NCI-H187 treated with DMSO at 0.1 percent for 48 hours (cell line): ENCODE data around the gene ARID1B.

ENCODE experiments used
- DNase-seq: peaks from one replicate; lab custom pipeline; 2025; lab: John Stamatoyannopoulos, UW

Gene ARID1B

DNA sequence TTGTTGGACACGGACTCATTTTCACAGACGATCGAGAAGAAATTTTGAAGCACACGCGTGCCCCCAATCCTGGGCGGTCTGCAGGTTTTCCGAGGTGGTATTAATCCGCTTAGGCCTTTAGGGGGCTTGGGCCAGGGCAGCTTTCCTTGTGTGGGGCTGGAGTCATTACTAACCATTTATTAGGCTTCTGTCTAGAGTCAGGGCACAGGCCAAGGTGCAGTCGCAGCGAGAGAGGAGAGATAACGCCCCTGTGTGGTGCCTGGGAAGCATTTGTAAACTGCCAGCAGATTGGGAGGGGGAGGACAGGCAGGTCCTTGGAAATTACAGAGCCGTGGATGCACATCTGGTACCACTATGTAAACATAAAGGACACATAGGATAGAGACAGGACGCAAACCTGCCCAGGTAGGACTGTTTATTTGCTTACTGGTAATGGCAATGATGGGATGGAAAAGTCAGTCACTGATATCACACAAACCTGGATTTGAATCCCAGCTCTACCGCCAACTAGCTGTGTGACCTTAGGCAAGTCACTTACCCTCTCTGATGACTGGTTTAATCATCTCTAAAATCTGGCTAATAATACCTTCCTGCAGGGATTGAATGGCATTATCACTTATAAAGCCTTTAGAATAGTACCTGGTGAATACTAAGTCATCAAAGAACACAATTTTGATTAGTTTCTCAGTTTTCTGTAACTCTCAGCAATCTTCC lies 469.8 kb downstream of the ARID1B start:
- DNase-seq, result no peak

DNA sequence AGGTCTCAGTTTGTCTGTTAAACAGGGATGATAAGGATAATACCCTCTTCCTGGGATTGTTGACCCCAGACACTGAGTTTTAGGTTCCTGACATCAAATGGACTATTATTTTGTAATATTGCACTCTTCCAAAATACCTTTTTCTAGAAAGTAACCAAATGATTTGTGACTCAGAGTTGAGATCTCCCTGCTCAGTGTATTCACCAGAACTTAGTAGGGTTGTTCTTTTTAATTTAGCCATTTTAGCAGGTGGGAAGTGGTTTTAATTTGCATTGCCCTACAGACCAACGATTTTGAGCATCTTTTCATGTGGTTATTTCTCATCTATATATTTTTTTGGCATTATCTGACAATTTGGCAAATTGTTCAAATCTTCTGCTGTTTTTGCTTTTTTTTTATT lies 471.1 kb downstream of the ARID1B start:
- DNase-seq, result no peak

DNA sequence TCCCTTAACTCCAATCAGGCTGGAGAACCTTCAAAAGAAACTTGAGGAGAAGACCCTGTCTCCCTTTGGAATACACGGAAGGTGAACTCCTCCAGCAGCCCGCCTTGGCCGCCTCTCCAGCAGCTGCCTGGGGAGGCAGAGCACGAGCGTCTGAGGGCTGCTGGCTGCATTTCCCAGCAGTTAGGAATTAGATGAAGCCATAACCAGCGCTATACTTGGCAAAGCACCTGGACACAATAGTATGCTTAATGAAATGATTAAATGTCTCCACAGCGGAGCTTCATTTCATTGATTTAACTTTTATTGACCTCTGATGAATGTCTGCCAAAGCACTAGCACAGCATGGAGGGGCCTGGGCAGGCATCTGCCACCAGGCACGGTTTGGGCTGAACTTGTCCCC lies 472.6 kb downstream of the ARID1B start:
- no peak for DNase-seq

DNA sequence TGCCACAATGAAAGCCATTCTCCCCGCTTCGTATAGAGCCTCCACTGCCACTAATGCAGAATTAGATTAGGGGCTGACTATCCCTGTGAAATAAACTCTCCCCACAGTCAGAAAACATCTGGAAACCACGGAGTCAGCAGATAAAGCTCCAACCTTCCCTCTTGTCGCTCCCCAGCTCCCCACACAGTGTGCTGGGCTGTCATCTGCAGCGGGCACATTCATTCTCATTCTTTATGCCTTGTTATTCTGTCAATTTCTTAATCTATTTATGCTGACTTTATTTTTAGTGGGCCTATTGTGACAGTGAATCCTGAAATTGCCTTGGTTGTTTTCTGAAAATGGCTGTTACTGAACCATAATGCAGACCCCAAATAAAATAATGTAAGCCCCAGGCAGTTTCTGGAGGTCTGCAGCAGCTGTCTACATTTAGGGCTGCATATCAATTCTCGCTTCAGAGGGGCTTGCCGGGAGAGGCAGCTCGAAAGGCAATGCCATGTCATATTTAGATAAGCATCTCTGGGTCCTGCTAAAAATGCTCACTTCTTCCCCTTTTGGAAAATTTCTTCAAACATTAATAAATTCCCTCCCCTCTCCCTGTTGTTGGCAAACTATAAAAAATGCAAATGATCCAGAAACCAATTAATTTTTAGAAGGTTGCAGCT lies 474.5 kb downstream of the ARID1B start:
- DNase-seq, result no peak

DNA sequence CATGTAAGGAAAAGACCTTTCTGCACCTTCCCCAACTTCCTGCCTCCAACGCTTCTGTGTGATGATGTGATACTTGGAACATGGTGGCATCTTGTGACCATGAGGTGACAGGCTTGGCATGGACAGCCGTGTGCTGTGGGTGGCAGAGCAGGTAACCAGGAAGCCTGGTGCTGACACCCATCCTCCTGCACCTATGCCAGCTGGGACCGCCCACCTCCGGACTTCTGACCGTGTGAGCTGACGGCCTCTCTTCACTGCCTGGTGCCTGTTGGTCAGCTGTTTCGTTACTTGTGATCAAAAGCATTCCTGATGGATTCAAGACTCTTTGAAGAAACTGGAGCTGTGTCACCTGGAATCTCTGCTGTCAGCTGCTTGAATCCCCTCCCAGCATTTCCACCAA lies 475.8 kb downstream of the ARID1B start:
- no peak for DNase-seq

DNA sequence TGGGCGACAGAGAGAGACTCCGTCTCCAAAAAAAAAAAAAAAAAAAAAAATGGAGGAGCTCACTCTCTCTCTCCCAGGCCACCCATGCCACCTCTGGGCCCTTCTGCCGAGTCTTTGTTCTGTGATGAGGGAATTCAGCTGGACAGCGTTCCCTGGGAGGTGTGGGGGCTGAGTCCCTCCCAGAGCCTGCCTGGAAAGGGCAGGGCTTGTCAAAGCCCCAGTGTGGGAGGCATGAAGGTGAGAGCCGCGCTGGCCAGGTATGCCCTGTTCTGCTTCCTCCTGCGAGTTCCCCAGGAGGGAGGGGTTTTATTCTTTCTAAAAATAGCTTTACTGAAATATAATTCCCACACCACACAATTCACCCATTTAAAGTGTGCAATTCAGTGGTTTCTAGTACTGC lies 476.5 kb downstream of the ARID1B start:
- DNase-seq, result no peak

DNA sequence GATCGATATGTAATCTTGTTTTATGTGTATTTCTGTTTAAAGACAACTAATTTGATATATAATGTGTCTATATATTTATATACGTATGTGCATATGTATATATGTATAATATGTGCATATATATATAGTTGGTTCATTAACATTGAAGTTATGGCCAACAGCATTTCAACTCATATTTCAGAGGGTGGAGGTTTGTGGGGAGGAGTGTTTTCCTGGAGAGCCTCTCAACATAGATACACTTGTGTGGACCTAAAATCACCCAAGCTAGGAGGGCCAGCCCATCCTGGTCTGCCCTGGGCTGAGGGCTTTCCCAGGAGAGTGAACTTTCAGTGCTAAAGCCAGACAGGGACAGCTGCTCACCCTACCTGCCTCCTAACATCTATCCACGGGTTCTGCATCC lies 477.4 kb downstream of the ARID1B start:
- DNase-seq, result no peak

DNA sequence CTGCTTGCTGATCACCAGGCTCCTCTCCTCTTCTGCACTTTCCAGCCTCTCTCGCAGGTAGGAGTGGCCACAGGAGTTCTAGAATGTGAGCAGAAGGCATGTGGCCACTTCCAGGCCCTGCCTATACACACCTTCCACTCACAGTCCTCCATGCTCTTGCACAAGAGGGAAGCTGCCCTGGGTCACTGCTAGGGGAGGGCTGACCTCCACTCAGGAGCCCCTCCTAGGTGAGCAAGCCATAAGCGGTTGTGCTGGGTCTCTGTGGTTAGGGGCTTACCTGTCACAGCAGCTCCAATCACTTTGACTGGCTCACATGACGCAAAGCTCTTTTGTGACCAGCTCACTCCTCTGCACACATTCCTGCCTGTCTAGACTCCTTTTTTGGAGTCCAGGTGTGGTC lies 477.9 kb downstream of the ARID1B start:
- DNase-seq, result no peak

DNA sequence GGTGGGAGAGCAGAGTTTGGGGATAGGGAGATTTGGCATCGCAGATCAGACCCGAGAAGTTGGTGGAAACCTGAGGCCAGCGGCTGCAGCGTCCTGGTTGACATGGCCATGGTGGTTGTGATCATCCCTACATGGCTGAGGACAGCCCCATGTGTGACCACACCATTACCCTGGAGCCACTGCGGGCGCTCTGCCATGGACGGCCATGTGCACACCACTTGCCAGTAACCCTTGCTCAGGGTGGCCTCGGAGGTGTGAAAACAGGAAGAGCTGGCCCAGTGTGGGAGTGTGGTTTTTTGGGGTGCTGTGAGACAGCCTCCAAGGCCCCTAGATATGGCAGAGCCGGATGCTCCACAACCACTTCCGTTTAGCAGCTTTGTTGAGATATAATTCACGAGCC lies 481.7 kb downstream of the ARID1B start:
- DNase-seq, result no peak

DNA sequence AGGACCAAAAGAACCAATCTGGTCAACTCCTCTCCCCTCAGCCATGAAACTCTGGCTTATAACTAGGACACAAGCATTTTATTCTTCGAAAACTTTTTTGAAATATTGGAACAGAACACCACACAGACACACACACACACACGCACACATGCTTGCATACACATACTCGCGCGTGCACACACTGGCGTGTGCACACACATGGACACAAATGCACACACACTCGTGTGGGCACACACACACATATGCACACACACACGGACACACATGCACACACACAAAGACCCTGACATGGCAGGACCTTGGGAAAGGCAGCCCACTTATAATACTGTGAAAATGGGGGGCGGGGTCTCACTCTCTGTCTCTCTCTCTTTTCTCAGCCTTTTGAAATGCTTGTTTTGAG lies 482.3 kb downstream of the ARID1B start:
- no peak for DNase-seq
